H54 (cell line): Measurements from ENCODE around the gene PLCB1.

Source experiments
- DNase-seq: peaks from one replicate; pipeline ENCODE4 v3.0.0; 2011; ENCODE audit warnings: low spot score, mixed read lengths; ENCODE audit not compliant: insufficient read length
- FAIRE-seq: peaks from 3 replicates; lab custom pipeline; 2011; peaks lifted over from hg19 to GRCh38; lab: Jason Lieb, UNC
- POLR2A ChIP-seq: IDR thresholded peaks from 2 replicates; pipeline ENCODE4 v1.6.1; 2011; ENCODE audit warnings: low read depth, mild to moderate bottlenecking, low read length

The PLCB1 gene

GRCh38 chr20:8523684-8524083 is 391.6 kb downstream of the PLCB1 start:
- DNase-seq (no peak), FAIRE-seq (no peak)
- no peak for TF ChIP-seq POLR2A

- DNase-seq = no peak
- no peak for FAIRE-seq
- no peak for TF ChIP-seq POLR2A
Observed at GRCh38 chr20:8524101-8525016, 392.3 kb downstream of the PLCB1 start.

GRCh38 chr20:8525017-8525343 is 392.9 kb downstream of the PLCB1 start:
- no peak for FAIRE-seq
- DNase-seq = no peak
- no peak for TF ChIP-seq POLR2A

GRCh38 chr20:8526610-8527009 is 394.5 kb downstream of the PLCB1 start:
- TF ChIP-seq POLR2A = no peak
- DNase-seq (no peak), FAIRE-seq (no peak)

GRCh38 chr20:8527998-8528723 is 396.1 kb downstream of the PLCB1 start:
- TF ChIP-seq POLR2A = no peak
- FAIRE-seq = no peak
- no peak for DNase-seq

- TF ChIP-seq POLR2A = no peak
- DNase-seq (no peak), FAIRE-seq (no peak)
Observed at GRCh38 chr20:8530022-8530421, 398.0 kb downstream of the PLCB1 start.

GRCh38 chr20:8532169-8532568 is 400.1 kb downstream of the PLCB1 start:
- FAIRE-seq (no peak), DNase-seq (no peak)
- TF ChIP-seq POLR2A = no peak

GRCh38 chr20:8534368-8535160 is 402.5 kb downstream of the PLCB1 start:
- no peak for TF ChIP-seq POLR2A
- no peak for DNase-seq
- no peak for FAIRE-seq

- FAIRE-seq = no peak
- no peak for DNase-seq
- no peak for TF ChIP-seq POLR2A
Observed at GRCh38 chr20:8535403-8536261, 403.6 kb downstream of the PLCB1 start.

- FAIRE-seq (no peak), DNase-seq (no peak)
- no peak for TF ChIP-seq POLR2A
Observed at GRCh38 chr20:8536262-8536618, 404.2 kb downstream of the PLCB1 start.

- DNase-seq = no peak
- no peak for FAIRE-seq
- TF ChIP-seq POLR2A = no peak
Observed at GRCh38 chr20:8540466-8540865, 408.4 kb downstream of the PLCB1 start.

- no peak for TF ChIP-seq POLR2A
- no peak for FAIRE-seq
- DNase-seq = no peak
Observed at GRCh38 chr20:8542110-8542486, 410.0 kb downstream of the PLCB1 start.

- TF ChIP-seq POLR2A = no peak
- no peak for FAIRE-seq
- DNase-seq = no peak
Observed at GRCh38 chr20:8545212-8545611, 413.1 kb downstream of the PLCB1 start.

GRCh38 chr20:8547035-8547650 is 415.1 kb downstream of the PLCB1 start:
- no peak for DNase-seq
- no peak for FAIRE-seq
- TF ChIP-seq POLR2A = no peak
